ENCODE measurements around the gene MYL2. TPM values are rescaled to one million over a fixed set of nuclear protein-coding genes. Genes with fewer than 3 reads are reported as not detected.
"Not testable (repeated sequence)": the region's sequence is repeated elsewhere in the genome, so short reads cannot be mapped to it uniquely, and the experiment has no call there.

The MYL2 gene
- polyA plus RNA-seq (2013, experiment 1 of 4) = not detected
- polyA plus RNA-seq (2013, experiment 2 of 4) = not detected
- polyA plus RNA-seq (2013, experiment 3 of 4) = not detected
- not detected for polyA plus RNA-seq (2013, experiment 4 of 4)

GRCh38 chr12:110920324-110920910, at the start of gene MYL2:
Gene MYL2 (minus strand): TSS chr12:110920579. CDS start chr12:110920529, 50 bp downstream.
- Histone ChIP-seq H3K36me3 (ENCODE audit: control insufficient read depth, insufficient read depth, low read length) (no peaks in the 10 kb centered on the region), H3K4me3 (ENCODE audit: insufficient read depth, low read depth, low read length) (no peak within 1 kb of the TSS), H3K9me3 (ENCODE audit: control insufficient read depth, low read length) (no peaks in the 10 kb centered on the region), H3K27ac (ENCODE audit: insufficient read depth, low read depth, low read length, poor library complexity, severe bottlenecking) (no peak within 1 kb of the TSS), H3K4me1 (ENCODE audit: control insufficient read depth, insufficient read depth, low read length) (peaks cover 11% of the 10 kb centered on the region), H3K27me3 (ENCODE audit: control insufficient read depth, insufficient read depth, low read length, poor library complexity, severe bottlenecking) (no peaks in the 10 kb centered on the region)
- WGBS, 2 experiments = 88% methylated on average over 22 of the region's 22 CpGs

GRCh38 chr12:110966081-110966760, 45.8 kb upstream of the MYL2 start:
- no peak overlapping the region for H3K27ac ChIP-seq (ENCODE audit: insufficient read depth, low read depth, low read length, poor library complexity, severe bottlenecking)
- no peak overlapping the region for H3K4me3 ChIP-seq (ENCODE audit: insufficient read depth, low read depth, low read length)
- H3K4me1 ChIP-seq (ENCODE audit: control insufficient read depth, insufficient read depth, low read length) = no peaks in the 10 kb centered on the region
- no peaks in the 10 kb centered on the region for H3K27me3 ChIP-seq (ENCODE audit: control insufficient read depth, insufficient read depth, low read length, poor library complexity, severe bottlenecking)
- WGBS, 2 experiments = 91% methylated on average over 23 of the region's 23 CpGs
- no peaks in the 10 kb centered on the region for H3K36me3 ChIP-seq (ENCODE audit: control insufficient read depth, insufficient read depth, low read length)
- no peaks in the 10 kb centered on the region for H3K9me3 ChIP-seq (ENCODE audit: control insufficient read depth, low read length)

GRCh38 chr12:110965574-110965973, 45.2 kb upstream of the MYL2 start:
- no peaks in the 10 kb centered on the region for H3K27me3 ChIP-seq (ENCODE audit: control insufficient read depth, insufficient read depth, low read length, poor library complexity, severe bottlenecking)
- WGBS, 2 experiments = 93% methylated on average over 12 of the region's 12 CpGs
- H3K27ac ChIP-seq (ENCODE audit: insufficient read depth, low read depth, low read length, poor library complexity, severe bottlenecking) = no peak overlapping the region
- H3K9me3 ChIP-seq (ENCODE audit: control insufficient read depth, low read length) = no peaks in the 10 kb centered on the region
- H3K36me3 ChIP-seq (ENCODE audit: control insufficient read depth, insufficient read depth, low read length) = no peaks in the 10 kb centered on the region
- H3K4me3 ChIP-seq (ENCODE audit: insufficient read depth, low read depth, low read length) = no peak overlapping the region
- no peaks in the 10 kb centered on the region for H3K4me1 ChIP-seq (ENCODE audit: control insufficient read depth, insufficient read depth, low read length)

- no peaks in the 10 kb centered on the region for H3K36me3 ChIP-seq (ENCODE audit: control insufficient read depth, insufficient read depth, low read length)
- WGBS, 2 experiments = 86 to 98% methylated on average over 2 of the region's 2 CpGs
Observed at GRCh38 chr12:110960795-110961194, 40.4 kb upstream of the MYL2 start.

GRCh38 chr12:110957652-110958051, 37.3 kb upstream of the MYL2 start:
- Histone ChIP-seq H3K4me1 (ENCODE audit: control insufficient read depth, insufficient read depth, low read length) (no peaks in the 10 kb centered on the region), H3K9me3 (ENCODE audit: control insufficient read depth, low read length) (no peaks in the 10 kb centered on the region), H3K4me3 (ENCODE audit: insufficient read depth, low read depth, low read length) (no peak overlapping the region), H3K36me3 (ENCODE audit: control insufficient read depth, insufficient read depth, low read length) (no peaks in the 10 kb centered on the region), H3K27me3 (ENCODE audit: control insufficient read depth, insufficient read depth, low read length, poor library complexity, severe bottlenecking) (no peaks in the 10 kb centered on the region), H3K27ac (ENCODE audit: insufficient read depth, low read depth, low read length, poor library complexity, severe bottlenecking) (no peak overlapping the region)
- WGBS, 2 experiments = 95 to 97% methylated on average over 9 of the region's 9 CpGs

More at GRCh38 chr12:110960795-110961194, 40.4 kb upstream of the MYL2 start:
- H3K4me1 ChIP-seq (ENCODE audit: control insufficient read depth, insufficient read depth, low read length) = no peaks in the 10 kb centered on the region
- no peaks in the 10 kb centered on the region for H3K9me3 ChIP-seq (ENCODE audit: control insufficient read depth, low read length)
- no peak overlapping the region for H3K27ac ChIP-seq (ENCODE audit: insufficient read depth, low read depth, low read length, poor library complexity, severe bottlenecking)
- H3K4me3 ChIP-seq (ENCODE audit: insufficient read depth, low read depth, low read length) = no peak overlapping the region
- H3K27me3 ChIP-seq (ENCODE audit: control insufficient read depth, insufficient read depth, low read length, poor library complexity, severe bottlenecking) = no peaks in the 10 kb centered on the region

GRCh38 chr12:110957159-110957558, 36.8 kb upstream of the MYL2 start:
- H3K4me3 ChIP-seq (ENCODE audit: insufficient read depth, low read depth, low read length) = no peak overlapping the region
- no peaks in the 10 kb centered on the region for H3K36me3 ChIP-seq (ENCODE audit: control insufficient read depth, insufficient read depth, low read length)
- no peaks in the 10 kb centered on the region for H3K9me3 ChIP-seq (ENCODE audit: control insufficient read depth, low read length)
- no peaks in the 10 kb centered on the region for H3K4me1 ChIP-seq (ENCODE audit: control insufficient read depth, insufficient read depth, low read length)
- H3K27ac ChIP-seq (ENCODE audit: insufficient read depth, low read depth, low read length, poor library complexity, severe bottlenecking) = no peak overlapping the region
- no peaks in the 10 kb centered on the region for H3K27me3 ChIP-seq (ENCODE audit: control insufficient read depth, insufficient read depth, low read length, poor library complexity, severe bottlenecking)
- WGBS, 2 experiments = 94 to 96% methylated on average over 10 of the region's 10 CpGs

- not testable (repeated sequence) for H3K4me1 ChIP-seq (ENCODE audit: control insufficient read depth, insufficient read depth, low read length); H3K27me3 ChIP-seq (ENCODE audit: control insufficient read depth, insufficient read depth, low read length, poor library complexity, severe bottlenecking); H3K4me3 ChIP-seq (ENCODE audit: insufficient read depth, low read depth, low read length); H3K27ac ChIP-seq (ENCODE audit: insufficient read depth, low read depth, low read length, poor library complexity, severe bottlenecking); H3K9me3 ChIP-seq (ENCODE audit: control insufficient read depth, low read length); H3K36me3 ChIP-seq (ENCODE audit: control insufficient read depth, insufficient read depth, low read length)
- 94 to 96% methylated on average over 29 of the region's 31 CpGs for WGBS, 2 experiments
Observed at GRCh38 chr12:110950867-110951266, 30.5 kb upstream of the MYL2 start.

- H3K4me1 ChIP-seq (ENCODE audit: control insufficient read depth, insufficient read depth, low read length); H3K9me3 ChIP-seq (ENCODE audit: control insufficient read depth, low read length); H3K36me3 ChIP-seq (ENCODE audit: control insufficient read depth, insufficient read depth, low read length); H3K4me3 ChIP-seq (ENCODE audit: insufficient read depth, low read depth, low read length); H3K27ac ChIP-seq (ENCODE audit: insufficient read depth, low read depth, low read length, poor library complexity, severe bottlenecking); H3K27me3 ChIP-seq (ENCODE audit: control insufficient read depth, insufficient read depth, low read length, poor library complexity, severe bottlenecking): not testable (repeated sequence)
- 94 to 96% methylated on average over 24 to 25 of the region's 31 CpGs for WGBS, 2 experiments
Observed at GRCh38 chr12:110950466-110950865, 30.1 kb upstream of the MYL2 start.

GRCh38 chr12:110948041-110948440, 27.7 kb upstream of the MYL2 start:
- no peaks in the 10 kb centered on the region for H3K9me3 ChIP-seq (ENCODE audit: control insufficient read depth, low read length)
- 83 to 90% methylated on average over 2 of the region's 2 CpGs for WGBS, 2 experiments
- no peak overlapping the region for H3K4me3 ChIP-seq (ENCODE audit: insufficient read depth, low read depth, low read length)
- no peaks in the 10 kb centered on the region for H3K36me3 ChIP-seq (ENCODE audit: control insufficient read depth, insufficient read depth, low read length)
- no peaks in the 10 kb centered on the region for H3K4me1 ChIP-seq (ENCODE audit: control insufficient read depth, insufficient read depth, low read length)
- H3K27ac ChIP-seq (ENCODE audit: insufficient read depth, low read depth, low read length, poor library complexity, severe bottlenecking) = no peak overlapping the region
- H3K27me3 ChIP-seq (ENCODE audit: control insufficient read depth, insufficient read depth, low read length, poor library complexity, severe bottlenecking) = no peaks in the 10 kb centered on the region

GRCh38 chr12:110943373-110943772, 23.0 kb upstream of the MYL2 start:
- WGBS, 2 experiments = 80 to 88% methylated on average over 1 to 2 of the region's 2 CpGs
- no peak overlapping the region for H3K27ac ChIP-seq (ENCODE audit: insufficient read depth, low read depth, low read length, poor library complexity, severe bottlenecking)

More at GRCh38 chr12:110943373-110943772, 23.0 kb upstream of the MYL2 start:
- no peak overlapping the region for H3K4me3 ChIP-seq (ENCODE audit: insufficient read depth, low read depth, low read length)
- H3K9me3 ChIP-seq (ENCODE audit: control insufficient read depth, low read length) = no peaks in the 10 kb centered on the region
- H3K27me3 ChIP-seq (ENCODE audit: control insufficient read depth, insufficient read depth, low read length, poor library complexity, severe bottlenecking) = peaks cover 22% of the 10 kb centered on the region
- no peaks in the 10 kb centered on the region for H3K4me1 ChIP-seq (ENCODE audit: control insufficient read depth, insufficient read depth, low read length)
- no peaks in the 10 kb centered on the region for H3K36me3 ChIP-seq (ENCODE audit: control insufficient read depth, insufficient read depth, low read length)
